ENCODE data around the gene CCDC126.
"Not testable (repeated sequence)": the region's sequence is repeated elsewhere in the genome, so short reads cannot be mapped to it uniquely, and the experiment has no call there.

The CCDC126 gene

GRCh38 chr7:23597094-23598091 lies at the start of gene CCDC126:
Gene CCDC126, plus strand, starts transcription at chr7:23597382. Its CDS starts 13,934 bp downstream, at chr7:23611316.
- DNase-seq = peak; percentile 75 to 91

- no peak for DNase-seq
Observed at GRCh38 chr7:23547662-23548061, 49.5 kb upstream of the CCDC126 start.

GRCh38 chr7:23558303-23558702 lies 38.9 kb upstream of the CCDC126 start:
- no peak for DNase-seq

- DNase-seq = peak; percentile 11 to 83
Observed at GRCh38 chr7:23570592-23571200, 26.5 kb upstream of the CCDC126 start.

GRCh38 chr7:23581975-23582374 lies 15.2 kb upstream of the CCDC126 start:
- DNase-seq = not testable (repeated sequence)

- not testable (repeated sequence) for DNase-seq
Observed at GRCh38 chr7:23585304-23585703, 11.9 kb upstream of the CCDC126 start.

- no peak for DNase-seq
Observed at GRCh38 chr7:23586159-23586558, 11.0 kb upstream of the CCDC126 start.

- no peak for DNase-seq
Observed at GRCh38 chr7:23590529-23590928, 6.7 kb upstream of the CCDC126 start.

GRCh38 chr7:23593706-23594105 lies 3.5 kb upstream of the CCDC126 start:
- no peak for DNase-seq

- no peak for DNase-seq
Observed at GRCh38 chr7:23594879-23595604, 2.1 kb upstream of the CCDC126 start.

- no peak for DNase-seq
Observed at GRCh38 chr7:23598296-23598695, 1.1 kb downstream of the CCDC126 start.

- no peak for DNase-seq
Observed at GRCh38 chr7:23600236-23600635, 3.1 kb downstream of the CCDC126 start.

GRCh38 chr7:23603632-23604295 lies 6.6 kb downstream of the CCDC126 start:
- DNase-seq = no peak

- no peak for DNase-seq
Observed at GRCh38 chr7:23604296-23604640, 7.1 kb downstream of the CCDC126 start.

GRCh38 chr7:23607130-23607529 lies 9.9 kb downstream of the CCDC126 start:
- DNase-seq = no peak

GRCh38 chr7:23607866-23608265 lies 10.7 kb downstream of the CCDC126 start:
- DNase-seq = no peak

- DNase-seq = no peak
Observed at GRCh38 chr7:23615331-23615730, 18.1 kb downstream of the CCDC126 start.

- no peak for DNase-seq
Observed at GRCh38 chr7:23616593-23616992, 19.4 kb downstream of the CCDC126 start.

- no peak for DNase-seq
Observed at GRCh38 chr7:23617482-23617881, 20.3 kb downstream of the CCDC126 start.

- DNase-seq = no peak
Observed at GRCh38 chr7:23618241-23618640, 21.1 kb downstream of the CCDC126 start.

- DNase-seq = no peak
Observed at GRCh38 chr7:23619141-23619540, 22.0 kb downstream of the CCDC126 start.

GRCh38 chr7:23622506-23622925 lies 25.3 kb downstream of the CCDC126 start:
- no peak for DNase-seq

- no peak for DNase-seq
Observed at GRCh38 chr7:23628370-23628769, 31.2 kb downstream of the CCDC126 start.

All from NCI-H446 (cell line).